GM23248 (cell line): Measurements from ENCODE around the gene FGGY.

Experiments
- EZH2 ChIP-seq: fragments of 200-600 bp; sonication (generic); IDR thresholded peaks from 2 replicates; pipeline ENCODE4 v1.6.1; 2018; ENCODE audit warnings: antibody characterized with exemption, mild to moderate bottlenecking; ENCODE audit not compliant: insufficient read depth, poor library complexity, severe bottlenecking
- EZH2phosphoT487 ChIP-seq: fragments of 200-600 bp; sonication (generic); IDR thresholded peaks from 2 replicates; pipeline ENCODE4 v1.6.1; 2018; ENCODE audit warnings: antibody characterized with exemption, moderate library complexity, mild to moderate bottlenecking, low read depth; ENCODE audit not compliant: insufficient read depth

DNA sequence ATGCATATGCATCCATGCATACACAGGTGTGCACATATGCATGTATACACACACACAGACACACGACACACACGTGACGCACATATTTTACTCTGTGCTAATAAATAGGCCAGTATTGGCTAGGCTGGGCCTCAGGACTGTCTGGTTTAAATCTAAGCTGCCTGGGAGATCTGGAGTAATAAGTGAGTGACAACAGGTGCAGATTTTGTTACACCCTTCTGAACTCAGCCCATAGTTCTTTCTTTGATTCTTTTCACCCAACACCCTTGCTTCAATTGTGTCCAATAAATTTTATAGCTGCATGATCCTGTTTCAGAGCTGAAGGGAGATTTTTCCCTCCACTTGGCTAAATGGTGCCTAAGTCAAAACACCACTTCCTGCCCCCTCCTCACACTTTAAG, 132.8 kb downstream of the FGGY start:
- TF ChIP-seq EZH2 = no peak
- no peak for TF ChIP-seq EZH2phosphoT487
